GM21367 (cell line): ENCODE results near the gene NAV1.
"Not testable (repeated sequence)": the region's sequence is repeated elsewhere in the genome, so short reads cannot be mapped to it uniquely, and the experiment has no call there.

ENCODE experiments used
- ATAC-seq: cut with Tn5 transposase; IDR thresholded peaks from one replicate; pipeline ENCODE4 v1.9.1; 2021; ENCODE audit not compliant: unreplicated experiment

Gene NAV1

GRCh38 chr1:201538612-201539551 is at the start of gene NAV1:
Gene NAV1, plus strand, starts transcription at chr1:201539127. Its CDS starts 83,758 bp downstream, at chr1:201622885.
- no peak for ATAC-seq

- no peak for ATAC-seq
Observed at GRCh38 chr1:201489643-201490261, 49.2 kb upstream of the NAV1 start.

- no peak for ATAC-seq
Observed at GRCh38 chr1:201490708-201491131, 48.2 kb upstream of the NAV1 start.

- ATAC-seq, result no peak
Observed at GRCh38 chr1:201491896-201492511, 46.9 kb upstream of the NAV1 start.

- not testable (repeated sequence) for ATAC-seq
Observed at GRCh38 chr1:201493026-201493656, 45.8 kb upstream of the NAV1 start.

GRCh38 chr1:201493757-201494617 is 44.9 kb upstream of the NAV1 start:
- no peak for ATAC-seq

- no peak for ATAC-seq
Observed at GRCh38 chr1:201495551-201496295, 43.2 kb upstream of the NAV1 start.

GRCh38 chr1:201496296-201496690 is 42.6 kb upstream of the NAV1 start:
- no peak for ATAC-seq

GRCh38 chr1:201497935-201498509 is 40.9 kb upstream of the NAV1 start:
- ATAC-seq, result no peak

- no peak for ATAC-seq
Observed at GRCh38 chr1:201498621-201499020, 40.3 kb upstream of the NAV1 start.

- ATAC-seq, result no peak
Observed at GRCh38 chr1:201499191-201499590, 39.7 kb upstream of the NAV1 start.

GRCh38 chr1:201499795-201500669 is 38.9 kb upstream of the NAV1 start:
- no peak for ATAC-seq

GRCh38 chr1:201500670-201501120 is 38.2 kb upstream of the NAV1 start:
- no peak for ATAC-seq

GRCh38 chr1:201501144-201501543 is 37.8 kb upstream of the NAV1 start:
- ATAC-seq, result no peak

GRCh38 chr1:201501812-201502510 is 37.0 kb upstream of the NAV1 start:
- ATAC-seq, result no peak

- no peak for ATAC-seq
Observed at GRCh38 chr1:201502511-201502857, 36.4 kb upstream of the NAV1 start.

GRCh38 chr1:201503397-201504176 is 35.3 kb upstream of the NAV1 start:
- ATAC-seq, result no peak
